HFF-Myc (cell line): ENCODE data around the gene MCEMP1.

Experiments used
- DNase-seq: peaks from one replicate; pipeline ENCODE4 v3.0.0-alpha.2; 2011; ENCODE audit warnings: low read depth; ENCODE audit errors: extremely low read depth
- H3K4me3 ChIP-seq: replicated peaks from 2 replicates; pipeline ENCODE4 v1.5.1; 2011; ENCODE audit warnings: low read depth, mild to moderate bottlenecking, control low read depth, low read length
- CTCF ChIP-seq: IDR thresholded peaks from 2 replicates; pipeline ENCODE4 v1.5.1; 2012; ENCODE audit warnings: mild to moderate bottlenecking, low read depth, low read length, control low read depth; ENCODE audit errors: missing control alignments

The MCEMP1 gene

GRCh38 chr19:7685546-7686445 lies 8.9 kb downstream of the MCEMP1 start:
- H3K4me3 ChIP-seq = no peak overlapping the region
- no peak for TF ChIP-seq CTCF
- DNase-seq = no peak

GRCh38 chr19:7687177-7687576 lies 10.3 kb downstream of the MCEMP1 start:
- no peak overlapping the region for H3K4me3 ChIP-seq
- TF ChIP-seq CTCF = no peak
- DNase-seq = no peak

GRCh38 chr19:7689165-7689564 lies 12.3 kb downstream of the MCEMP1 start:
- no peak for TF ChIP-seq CTCF
- no peak overlapping the region for H3K4me3 ChIP-seq
- no peak for DNase-seq

- no peak for DNase-seq
- no peak for TF ChIP-seq CTCF
- H3K4me3 ChIP-seq = no peak overlapping the region
Measured at GRCh38 chr19:7690779-7691258, 13.9 kb downstream of the MCEMP1 start.

GRCh38 chr19:7691497-7691896 lies 14.6 kb downstream of the MCEMP1 start:
- no peak for DNase-seq
- H3K4me3 ChIP-seq = no peak overlapping the region
- no peak for TF ChIP-seq CTCF

- no peak for TF ChIP-seq CTCF
- DNase-seq = no peak
- H3K4me3 ChIP-seq = no peak overlapping the region
Measured at GRCh38 chr19:7692417-7693088, 15.7 kb downstream of the MCEMP1 start.
